HepG2 (cell line): ENCODE data around the gene DCST2. TPM values are rescaled to one million over a fixed set of nuclear protein-coding genes. Genes with fewer than 3 reads are reported as not detected.

Experiments used
- ELF3 ChIP-seq: IDR thresholded peaks from 2 replicates; pipeline ENCODE4 v1.6.1; 2016; ENCODE audit warnings: missing genetic modification reagents, missing compliant biosample characterization
- KDM5A ChIP-seq: fragments of 200-600 bp; sonication (generic); IDR thresholded peaks from 2 replicates; pipeline ENCODE4 v1.7.0; 2018; ENCODE audit warnings: antibody characterized with exemption, mild to moderate bottlenecking, low read length, borderline replicate concordance
- MXI1 ChIP-seq: IDR thresholded peaks from 3 replicates; pipeline ENCODE4 v1.6.1; 2012; ENCODE audit warnings: low read depth, low read length, inconsistent platforms, borderline replicate concordance
- ZBTB34 ChIP-seq: sonication (generic); formaldehyde crosslinking; IDR thresholded peaks from 2 replicates; pipeline ENCODE4 v1.8.0; 2022; ENCODE audit warnings: mild to moderate bottlenecking, missing genetic modification reagents
- ZKSCAN8 ChIP-seq: IDR thresholded peaks from 2 replicates; pipeline ENCODE4 v1.6.1; 2016; ENCODE audit warnings: borderline replicate concordance, missing genetic modification reagents, missing compliant biosample characterization
- ZNF142 ChIP-seq: sonication (generic); formaldehyde crosslinking; IDR thresholded peaks from 2 replicates; pipeline ENCODE4 v1.4.0; 2020; ENCODE audit warnings: missing genetic modification reagents
- ZNF441 ChIP-seq: sonication (generic); formaldehyde crosslinking; IDR thresholded peaks from 2 replicates; pipeline ENCODE4 v1.7.0; 2021; ENCODE audit warnings: missing genetic modification reagents, borderline replicate concordance
- ZSCAN21 ChIP-seq: sonication (generic); formaldehyde crosslinking; IDR thresholded peaks from 2 replicates; pipeline ENCODE4 v1.8.0; 2022; ENCODE audit warnings: mild to moderate bottlenecking, missing genetic modification reagents, moderate library complexity, borderline replicate concordance
- polyA plus RNA-seq, 8 experiments: library from polyadenylated mRNA; depleted of rRNA in 3 of 8; stranded (reverse) in 7 of 8; unstranded in 1 of 8; fragments of >200 nt; fragmentation: Illumina TruSeq in 4 of 8; extraction: Trizol in 4 of 8; gene quantifications; 2 replicates each; pipeline versions ENCODE4 v1.2.1 to v1.2.3, GENCODE V29; 2011 to 2016; ENCODE audit warnings: low read depth in 4 of 8, missing spikeins in 1 of 8, mixed read lengths in 1 of 8; ENCODE audit not compliant: insufficient read depth in 1 of 8
- total RNA-seq, 5 experiments: library from RNA; depleted of rRNA; stranded (reverse); fragments of >200 nt; fragmentation: Illumina TruSeq; extraction: Trizol; gene quantifications; 2 replicates each; pipeline ENCODE4 v1.2.3, GENCODE V29; 2016; ENCODE audit warnings: low read depth in 1 of 5
- TF ChIP-seq, protein P1 (sequence below): sonication (generic); formaldehyde crosslinking; IDR thresholded peaks from 2 replicates; pipeline ENCODE4 v1.4.0; 2020; ENCODE audit warnings: missing genetic modification reagents
- TF ChIP-seq, protein P2 (sequence below): sonication (generic); formaldehyde crosslinking; IDR thresholded peaks from 2 replicates; pipeline ENCODE4 v1.5.1; 2020; ENCODE audit warnings: missing genetic modification reagents, mild to moderate bottlenecking, borderline replicate concordance
- TF ChIP-seq, protein P3 (sequence below): sonication (generic); formaldehyde crosslinking; IDR thresholded peaks from 2 replicates; pipeline ENCODE4 v1.4.0; 2020; ENCODE audit warnings: missing genetic modification reagents; ENCODE audit errors: not compliant biosample characterization

The DCST2 gene
- total and polyA plus RNA-seq, 2 of the 13 experiments (the other 11 are each of a cell fraction or from before 2014, with no cell fraction given) = 0.74 TPM; not detected in 1

DNA sequence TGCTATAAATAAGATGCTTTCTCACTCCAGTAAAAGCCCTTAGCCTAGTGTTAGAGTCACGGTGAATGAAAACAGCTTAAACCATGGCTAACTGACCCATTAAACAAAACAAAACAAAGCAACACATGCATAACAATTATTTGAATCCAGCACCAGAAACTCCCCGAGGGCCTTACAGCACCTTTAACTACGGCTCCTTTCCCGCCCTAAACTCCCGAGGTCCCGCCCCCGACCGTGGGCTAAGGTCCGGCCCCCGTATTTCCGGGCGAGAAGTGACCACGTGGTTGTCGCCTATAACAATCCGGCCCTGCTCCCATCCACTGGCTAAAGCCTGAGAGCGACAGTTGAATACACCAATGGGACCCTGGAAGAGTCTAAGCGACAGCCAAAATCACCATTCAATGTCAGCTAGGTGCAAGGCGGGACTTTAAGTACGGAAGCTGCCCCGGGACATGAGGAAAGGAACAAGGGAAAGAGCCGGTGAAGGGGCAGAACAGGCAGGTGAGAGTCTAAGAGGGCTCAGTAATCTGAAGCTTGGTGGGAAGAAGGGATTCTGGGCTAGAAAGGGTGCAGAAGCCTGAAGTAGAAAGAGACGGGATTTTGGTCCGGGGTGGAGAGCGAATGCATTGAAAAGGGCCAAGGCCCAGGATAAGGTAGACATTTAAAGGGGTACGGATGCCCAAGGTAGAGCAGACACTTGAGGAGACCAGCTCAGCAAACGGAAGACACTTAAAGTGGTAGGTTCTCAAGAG lies 50.5 kb downstream of the DCST2 start, which contains the start of gene FLAD1 (continued):
- 0 out of 2 replicates have a peak, but pooled peaks have one; percentile 26 for TF ChIP-seq ZNF142 (CRISPR knock-in tag)
- no peak for TF ChIP-seq ZNF441 (CRISPR knock-in tag)
- TF ChIP-seq ELF3 (CRISPR knock-in tag) = peak; percentile 68
- TF ChIP-seq, protein P1, sequence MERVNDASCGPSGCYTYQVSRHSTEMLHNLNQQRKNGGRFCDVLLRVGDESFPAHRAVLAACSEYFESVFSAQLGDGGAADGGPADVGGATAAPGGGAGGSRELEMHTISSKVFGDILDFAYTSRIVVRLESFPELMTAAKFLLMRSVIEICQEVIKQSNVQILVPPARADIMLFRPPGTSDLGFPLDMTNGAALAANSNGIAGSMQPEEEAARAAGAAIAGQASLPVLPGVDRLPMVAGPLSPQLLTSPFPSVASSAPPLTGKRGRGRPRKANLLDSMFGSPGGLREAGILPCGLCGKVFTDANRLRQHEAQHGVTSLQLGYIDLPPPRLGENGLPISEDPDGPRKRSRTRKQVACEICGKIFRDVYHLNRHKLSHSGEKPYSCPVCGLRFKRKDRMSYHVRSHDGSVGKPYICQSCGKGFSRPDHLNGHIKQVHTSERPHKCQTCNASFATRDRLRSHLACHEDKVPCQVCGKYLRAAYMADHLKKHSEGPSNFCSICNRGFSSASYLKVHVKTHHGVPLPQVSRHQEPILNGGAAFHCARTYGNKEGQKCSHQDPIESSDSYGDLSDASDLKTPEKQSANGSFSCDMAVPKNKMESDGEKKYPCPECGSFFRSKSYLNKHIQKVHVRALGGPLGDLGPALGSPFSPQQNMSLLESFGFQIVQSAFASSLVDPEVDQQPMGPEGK (CRISPR knock-in tag) = peak; percentile 38; the same call in 1 of the 2 replicates
- TF ChIP-seq ZBTB34 (CRISPR knock-in tag) = peak; percentile 40; the same call in 1 of the 2 replicates
- TF ChIP-seq ZSCAN21 (CRISPR knock-in tag) = 0 out of 2 replicates have a peak, but pooled peaks have one; percentile 17
- TF ChIP-seq, protein P2, sequence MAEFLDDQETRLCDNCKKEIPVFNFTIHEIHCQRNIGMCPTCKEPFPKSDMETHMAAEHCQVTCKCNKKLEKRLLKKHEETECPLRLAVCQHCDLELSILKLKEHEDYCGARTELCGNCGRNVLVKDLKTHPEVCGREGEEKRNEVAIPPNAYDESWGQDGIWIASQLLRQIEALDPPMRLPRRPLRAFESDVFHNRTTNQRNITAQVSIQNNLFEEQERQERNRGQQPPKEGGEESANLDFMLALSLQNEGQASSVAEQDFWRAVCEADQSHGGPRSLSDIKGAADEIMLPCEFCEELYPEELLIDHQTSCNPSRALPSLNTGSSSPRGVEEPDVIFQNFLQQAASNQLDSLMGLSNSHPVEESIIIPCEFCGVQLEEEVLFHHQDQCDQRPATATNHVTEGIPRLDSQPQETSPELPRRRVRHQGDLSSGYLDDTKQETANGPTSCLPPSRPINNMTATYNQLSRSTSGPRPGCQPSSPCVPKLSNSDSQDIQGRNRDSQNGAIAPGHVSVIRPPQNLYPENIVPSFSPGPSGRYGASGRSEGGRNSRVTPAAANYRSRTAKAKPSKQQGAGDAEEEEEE = no peak
- peak; percentile 76; the same call in 1 of the 2 replicates for TF ChIP-seq KDM5A
- TF ChIP-seq MXI1 = peak; percentile 94; the same call in 2 of the 3 replicates
- TF ChIP-seq ZKSCAN8 = peak; percentile 31; the same call in 1 of the 2 replicates
- TF ChIP-seq, protein P3, sequence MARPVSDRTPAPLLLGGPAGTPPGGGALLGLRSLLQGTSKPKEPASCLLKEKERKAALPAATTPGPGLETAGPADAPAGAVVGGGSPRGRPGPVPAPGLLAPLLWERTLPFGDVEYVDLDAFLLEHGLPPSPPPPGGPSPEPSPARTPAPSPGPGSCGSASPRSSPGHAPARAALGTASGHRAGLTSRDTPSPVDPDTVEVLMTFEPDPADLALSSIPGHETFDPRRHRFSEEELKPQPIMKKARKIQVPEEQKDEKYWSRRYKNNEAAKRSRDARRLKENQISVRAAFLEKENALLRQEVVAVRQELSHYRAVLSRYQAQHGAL (CRISPR knock-in tag) = no peak
